ENCODE measurements around the gene TPD52L2.
"Not testable (repeated sequence)": the region's sequence is repeated elsewhere in the genome, so short reads cannot be mapped to it uniquely, and the experiment has no call there.

TPD52L2 gene

DNA sequence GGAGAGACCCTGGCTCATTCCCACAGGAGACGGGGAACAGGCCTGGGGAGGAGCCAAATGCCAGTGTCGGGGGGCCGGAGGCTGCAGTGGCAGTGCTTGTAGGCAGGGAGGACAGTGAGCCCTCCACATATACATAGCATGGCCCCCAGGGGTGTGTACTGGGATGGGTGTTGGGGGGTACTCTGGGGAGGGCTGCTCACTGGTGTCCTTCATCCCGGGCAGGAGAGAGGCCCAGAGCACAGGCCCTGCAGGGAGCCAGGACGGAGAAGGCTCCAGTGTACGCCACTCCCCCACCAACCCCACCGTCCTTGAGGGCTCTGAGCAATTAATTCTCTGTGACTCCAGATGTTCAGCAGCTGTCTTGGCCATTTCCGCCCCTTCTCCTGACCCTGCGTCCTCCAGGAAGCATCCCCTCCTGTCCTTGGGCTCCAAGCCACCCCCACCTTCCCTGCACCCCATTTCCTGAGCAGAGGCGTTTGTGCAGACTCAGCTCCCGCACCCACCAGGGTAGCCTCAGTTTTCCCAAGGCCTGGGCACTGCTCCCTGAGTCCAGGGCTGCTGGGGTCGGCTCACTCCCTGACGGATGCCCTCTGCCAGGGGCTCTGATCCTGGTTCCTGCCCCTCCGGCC, 7.2 kb upstream of the TPD52L2 start:
- DNase-seq, result peak; percentile 54

DNA sequence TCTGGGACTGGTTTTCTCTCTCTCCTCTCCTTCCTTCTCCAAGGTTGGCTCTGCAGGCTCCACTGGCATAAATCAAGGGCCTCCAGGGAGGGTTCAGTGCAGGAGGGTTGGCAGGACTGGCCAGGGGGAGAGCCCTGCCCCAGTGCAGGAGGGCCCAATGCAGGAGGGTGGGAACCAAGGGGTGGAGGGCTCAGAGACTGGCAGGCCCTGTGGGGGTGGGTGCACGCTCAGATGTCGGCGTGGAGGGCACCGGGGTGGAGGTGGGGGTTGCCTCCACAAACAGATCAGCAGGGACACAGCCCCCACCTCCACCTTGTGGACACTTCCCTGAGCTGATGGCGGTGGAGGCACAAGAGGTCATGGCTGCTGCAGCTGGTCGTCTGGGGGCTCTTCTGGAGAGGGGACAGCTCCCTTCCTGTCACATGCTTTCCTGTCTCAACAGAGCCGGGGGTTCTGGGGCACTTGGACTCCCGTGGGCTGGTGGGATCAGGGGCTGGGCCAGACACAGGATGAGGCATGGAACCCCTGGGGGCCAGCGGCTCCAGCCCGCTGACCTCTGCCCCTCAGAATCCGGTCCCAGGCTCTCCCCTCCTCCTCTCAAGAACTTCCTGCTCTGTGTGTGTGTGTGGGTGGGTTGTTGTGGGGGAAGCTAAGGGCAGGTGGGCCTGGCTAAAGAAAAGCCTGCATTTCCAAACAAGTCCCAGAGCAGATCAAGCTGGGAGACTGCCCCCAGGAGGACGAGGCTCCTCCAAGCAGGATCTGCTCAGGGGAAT, 6.5 kb upstream of the TPD52L2 start:
- DNase-seq, result peak; percentile 74

GRCh38 chr20:63859166-63859699, 5.8 kb upstream of the TPD52L2 start:
- DNase-seq, result no peak

DNA sequence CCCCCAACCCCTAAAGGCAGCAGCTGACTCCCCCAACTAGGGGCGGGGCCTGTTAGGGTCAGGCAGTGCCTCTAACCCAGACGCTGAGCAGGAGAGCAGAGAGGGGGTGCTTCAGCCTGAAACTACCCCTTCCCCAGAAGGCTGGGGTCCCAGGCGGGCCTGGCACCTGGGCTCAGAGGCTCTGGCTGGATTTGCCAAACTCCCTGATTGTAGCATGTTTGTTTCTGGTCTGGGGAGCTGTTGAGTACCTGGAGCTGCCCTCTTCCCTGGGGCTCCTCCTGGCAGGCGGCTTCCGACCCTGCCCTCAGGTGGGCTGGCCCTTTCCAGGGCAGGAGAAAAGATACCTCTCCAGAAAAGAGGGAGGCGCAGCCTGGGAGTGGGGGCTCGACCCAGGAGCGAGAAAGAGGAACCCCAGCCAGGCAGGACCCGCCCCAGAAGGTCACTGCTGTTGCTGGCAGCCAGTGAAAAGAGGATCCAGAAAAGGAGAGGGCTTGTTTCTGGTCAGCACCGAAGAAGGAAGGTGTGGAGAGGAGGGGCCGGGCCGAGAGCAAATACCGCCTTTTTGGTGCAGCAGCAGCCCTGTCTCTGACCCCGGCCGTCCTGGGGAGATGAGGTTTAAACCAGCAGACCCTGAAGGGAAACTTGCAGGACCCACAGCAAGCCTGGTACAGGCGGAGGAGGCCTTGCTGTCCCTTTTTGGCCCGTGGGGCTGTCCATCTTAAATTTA, 4.6 kb upstream of the TPD52L2 start:
- no peak for DNase-seq

- DNase-seq, result no peak
These were observed 3.6 kb upstream of the TPD52L2 start, which contains the start of gene ABHD16B for GRCh38 chr20:63861365-63861934. TSS of gene ABHD16B (plus strand) at chr20:63861498. CDS start at chr20:63861541, 43 bp downstream.

DNA sequence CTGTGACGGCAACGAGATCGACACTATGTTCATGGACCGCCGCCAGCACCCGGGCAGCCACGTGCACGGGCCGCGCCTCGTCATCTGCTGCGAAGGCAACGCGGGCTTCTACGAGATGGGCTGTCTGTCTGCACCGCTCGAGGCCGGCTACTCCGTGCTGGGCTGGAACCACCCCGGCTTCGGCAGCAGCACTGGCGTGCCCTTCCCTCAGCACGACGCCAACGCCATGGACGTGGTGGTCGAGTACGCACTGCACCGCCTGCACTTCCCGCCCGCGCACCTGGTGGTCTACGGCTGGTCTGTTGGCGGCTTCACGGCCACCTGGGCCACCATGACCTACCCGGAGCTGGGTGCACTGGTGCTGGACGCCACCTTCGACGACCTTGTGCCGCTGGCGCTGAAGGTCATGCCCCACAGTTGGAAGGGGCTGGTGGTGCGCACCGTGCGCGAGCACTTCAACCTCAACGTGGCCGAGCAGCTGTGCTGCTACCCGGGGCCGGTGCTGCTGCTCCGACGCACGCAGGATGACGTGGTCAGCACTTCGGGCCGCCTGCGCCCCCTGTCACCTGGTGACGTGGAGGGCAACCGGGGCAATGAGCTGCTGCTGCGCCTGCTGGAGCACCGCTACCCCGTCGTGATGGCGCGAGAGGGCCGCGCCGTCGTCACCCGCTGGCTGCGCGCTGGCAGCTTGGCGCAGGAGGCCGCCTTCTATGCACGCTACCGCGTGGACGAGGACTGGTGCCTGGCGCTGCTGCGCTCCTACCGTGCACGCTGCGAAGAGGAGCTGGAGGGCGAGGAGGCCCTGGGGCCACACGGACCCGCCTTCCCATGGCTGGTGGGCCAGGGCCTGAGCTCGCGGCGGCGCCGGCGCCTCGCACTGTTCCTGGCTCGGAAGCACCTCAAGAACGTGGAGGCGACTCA, 2.8 kb upstream of the TPD52L2 start:
- no peak for DNase-seq

- peak; percentile 41 for DNase-seq
These were observed 1.9 kb upstream of the TPD52L2 start for GRCh38 chr20:63863021-63863797.

GRCh38 chr20:63863798-63864544, 1.1 kb upstream of the TPD52L2 start:
- DNase-seq, result peak; percentile 84

GRCh38 chr20:63864545-63864977, 509 bp upstream of the TPD52L2 start:
- DNase-seq, result no peak

DNA sequence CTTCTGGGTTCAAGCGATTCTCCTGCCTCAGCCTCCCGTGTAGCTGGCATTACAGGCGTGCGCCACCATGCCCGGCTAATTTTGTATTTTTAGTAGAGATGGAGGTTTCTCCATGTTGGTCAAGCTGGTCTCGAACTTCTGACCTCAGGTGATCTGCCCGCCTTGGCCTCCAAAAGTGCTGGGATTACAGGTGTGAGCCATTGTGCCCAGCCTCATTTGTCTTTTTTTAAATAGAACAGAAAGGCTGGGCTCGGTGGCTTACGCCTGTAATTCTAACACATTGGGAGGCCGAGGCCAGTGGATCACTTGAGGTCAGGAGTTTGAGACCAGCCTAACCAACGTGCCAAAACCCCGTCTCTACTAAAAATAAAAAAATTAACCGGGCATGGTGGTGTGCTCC, 2.0 kb downstream of the TPD52L2 start:
- not testable (repeated sequence) for DNase-seq

GRCh38 chr20:63868264-63868663, 3.2 kb downstream of the TPD52L2 start:
- no peak for DNase-seq

DNA sequence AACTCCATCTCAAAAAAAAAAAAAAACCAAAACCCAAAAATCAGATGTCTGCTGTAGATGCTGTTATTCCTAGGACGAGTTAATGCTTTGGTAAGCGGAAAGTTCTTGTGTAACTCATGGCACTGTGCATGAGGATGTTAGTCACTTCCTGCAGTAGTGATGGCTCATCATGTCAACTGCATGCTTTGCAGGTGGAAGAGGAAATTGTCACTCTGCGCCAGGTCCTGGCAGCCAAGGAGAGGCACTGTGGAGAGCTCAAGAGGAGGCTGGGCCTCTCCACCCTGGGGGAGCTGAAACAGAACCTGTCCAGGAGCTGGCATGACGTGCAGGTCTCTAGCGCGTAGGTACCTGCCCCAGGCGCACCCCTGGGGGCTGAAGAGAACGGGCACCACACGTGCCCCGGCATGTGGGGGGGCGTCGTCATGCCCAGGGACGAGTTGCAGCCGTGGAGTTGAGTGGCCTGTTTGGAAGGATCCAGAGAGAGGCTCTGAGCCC, 8.5 kb downstream of the TPD52L2 start:
- no peak for DNase-seq

DNA sequence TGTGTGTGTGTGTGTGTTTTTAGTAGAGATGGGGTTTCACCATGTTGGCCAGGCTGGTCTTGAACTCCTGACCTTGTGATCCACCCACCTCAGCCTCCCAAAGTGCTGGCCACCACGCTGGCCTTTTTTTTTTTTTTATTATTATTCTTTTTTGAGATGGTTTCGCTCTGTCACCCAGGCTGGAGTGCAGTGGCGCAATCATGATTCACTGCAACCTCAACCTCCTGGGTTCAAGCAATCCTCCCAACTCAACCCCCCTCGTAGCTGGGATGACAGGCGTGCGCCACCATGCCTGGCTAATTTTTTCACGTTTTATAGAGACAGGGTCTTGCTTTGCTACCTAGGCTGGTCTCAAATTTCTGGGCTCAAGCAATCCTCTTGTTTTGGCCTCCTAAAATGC, 9.2 kb downstream of the TPD52L2 start:
- DNase-seq, result not testable (repeated sequence)

- no peak for DNase-seq
These were observed 11.5 kb downstream of the TPD52L2 start for GRCh38 chr20:63876489-63877036.

GRCh38 chr20:63877755-63878470, 12.8 kb downstream of the TPD52L2 start:
- no peak for DNase-seq

DNA sequence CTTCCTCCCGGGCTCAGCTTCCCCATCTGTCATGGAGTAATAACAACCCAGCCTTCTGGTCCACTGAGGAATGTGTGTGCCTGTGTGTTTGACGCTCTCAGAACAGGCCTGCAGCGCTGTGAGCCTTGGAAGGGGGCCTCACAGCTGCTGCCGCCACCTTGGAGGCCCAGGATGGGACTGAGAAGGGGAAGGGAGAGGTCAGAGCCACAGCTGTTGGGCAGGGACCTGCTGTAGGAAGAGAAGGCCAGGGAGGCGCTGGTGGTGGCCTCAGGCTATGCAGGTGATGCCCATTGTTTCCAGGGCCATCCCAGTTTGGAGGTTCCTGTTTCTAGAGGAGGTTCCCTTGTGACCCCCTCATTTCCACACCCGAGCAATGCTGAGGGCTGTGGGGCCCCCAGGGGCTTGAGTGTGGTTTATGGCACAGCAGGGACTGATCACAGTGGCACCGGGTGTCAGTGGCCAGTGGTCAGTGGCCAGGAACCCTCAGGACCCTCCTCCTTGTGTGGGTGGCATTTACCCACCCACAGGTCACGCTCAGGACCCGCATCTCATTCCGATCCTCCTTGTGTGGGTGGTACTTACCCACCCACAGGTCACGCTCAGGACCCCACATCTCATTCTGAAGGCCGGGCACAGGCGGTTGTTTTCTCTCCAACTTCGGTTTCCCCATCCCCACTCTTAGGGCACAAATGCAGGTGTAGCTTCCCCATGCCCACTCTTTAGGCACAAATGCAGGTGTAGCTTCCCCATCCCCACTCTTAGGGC, 14.0 kb downstream of the TPD52L2 start:
- DNase-seq, result no peak

DNA sequence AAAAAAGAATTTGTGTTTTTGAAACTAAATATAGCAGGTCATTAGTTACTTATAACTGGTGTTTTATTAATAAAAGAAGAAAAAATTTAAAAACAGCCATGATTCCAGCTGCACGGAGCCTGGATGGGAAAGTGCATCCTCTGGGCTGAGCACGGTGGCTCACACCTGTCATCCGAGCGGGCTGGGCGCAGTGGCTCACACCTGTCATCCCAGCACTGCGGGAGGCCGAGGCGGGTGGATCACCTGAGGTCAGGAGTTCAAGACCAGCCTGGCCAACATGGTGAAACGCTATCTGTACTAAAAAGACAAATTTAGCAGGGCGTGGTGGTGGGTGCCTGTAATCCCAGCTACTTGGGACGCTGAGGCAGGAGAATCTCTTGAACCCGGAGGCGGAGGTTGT, 15.8 kb downstream of the TPD52L2 start:
- DNase-seq, result not testable (repeated sequence)

Measured in islet precursor cell (in vitro differentiated cells).